HG03097 (cell line): ENCODE results near the gene RPTOR.
"Not testable (repeated sequence)": the region's sequence is repeated elsewhere in the genome, so short reads cannot be mapped to it uniquely, and the experiment has no call there.

Source experiments
- ATAC-seq: cut with Tn5 transposase; IDR thresholded peaks from one replicate; pipeline ENCODE4 v1.9.1; 2021; ENCODE audit not compliant: unreplicated experiment, low FRiP score

RPTOR gene

GRCh38 chr17:80613732-80614071 is 69.1 kb downstream of the RPTOR start:
- ATAC-seq = no peak

GRCh38 chr17:80614332-80615047 is 69.9 kb downstream of the RPTOR start:
- no peak for ATAC-seq

GRCh38 chr17:80615376-80615775 is 70.7 kb downstream of the RPTOR start:
- no peak for ATAC-seq

- ATAC-seq = no peak
Observed at GRCh38 chr17:80616705-80617104, 72.1 kb downstream of the RPTOR start.

GRCh38 chr17:80618304-80618703 is 73.7 kb downstream of the RPTOR start:
- ATAC-seq = no peak

GRCh38 chr17:80619535-80620235 is 75.0 kb downstream of the RPTOR start:
- no peak for ATAC-seq

GRCh38 chr17:80621335-80621996 is 76.8 kb downstream of the RPTOR start:
- no peak for ATAC-seq

- ATAC-seq = no peak
Observed at GRCh38 chr17:80621997-80622357, 77.3 kb downstream of the RPTOR start.

GRCh38 chr17:80624864-80625263 is 80.2 kb downstream of the RPTOR start:
- ATAC-seq = no peak

GRCh38 chr17:80625627-80626026 is 81.0 kb downstream of the RPTOR start:
- ATAC-seq = no peak

GRCh38 chr17:80628881-80629280 is 84.2 kb downstream of the RPTOR start:
- not testable (repeated sequence) for ATAC-seq

- no peak for ATAC-seq
Observed at GRCh38 chr17:80629298-80630028, 84.8 kb downstream of the RPTOR start.

- no peak for ATAC-seq
Observed at GRCh38 chr17:80630560-80631120, 86.0 kb downstream of the RPTOR start.

GRCh38 chr17:80631142-80632045 is 86.8 kb downstream of the RPTOR start:
- no peak for ATAC-seq

GRCh38 chr17:80632046-80632581 is 87.5 kb downstream of the RPTOR start:
- no peak for ATAC-seq

GRCh38 chr17:80633207-80633606 is 88.6 kb downstream of the RPTOR start:
- ATAC-seq = no peak

GRCh38 chr17:80633994-80634566 is 89.4 kb downstream of the RPTOR start:
- no peak for ATAC-seq

- ATAC-seq = no peak
Observed at GRCh38 chr17:80636361-80637018, 91.9 kb downstream of the RPTOR start.
